NCI-H2171 (cell line): Measurements from ENCODE around the gene PSPC1.
A peak's percentile ranks its signal among the peaks of the same experiment; 100 is the strongest.
"Not testable (repeated sequence)": the region's sequence is repeated elsewhere in the genome, so short reads cannot be mapped to it uniquely, and the experiment has no call there.

Experiments
- DNase-seq: peaks from one replicate; lab custom pipeline; 2025; lab: John Stamatoyannopoulos, UW

The PSPC1 gene

GRCh38 chr13:19782727-19783682 is at the start of gene PSPC1:
Gene PSPC1 (minus strand): TSS chr13:19782945. CDS start chr13:19782757, 188 bp downstream.
- DNase-seq, result peak; percentile 70

GRCh38 chr13:19822673-19823072 is 39.9 kb upstream of the PSPC1 start:
- no peak for DNase-seq

GRCh38 chr13:19818223-19818842 is 35.6 kb upstream of the PSPC1 start:
- DNase-seq, result no peak

- DNase-seq, result no peak
Measured at GRCh38 chr13:19817510-19818158, 34.9 kb upstream of the PSPC1 start.

GRCh38 chr13:19817106-19817505 is 34.4 kb upstream of the PSPC1 start:
- DNase-seq, result no peak

- not testable (repeated sequence) for DNase-seq
Measured at GRCh38 chr13:19815842-19816241, 33.1 kb upstream of the PSPC1 start.

GRCh38 chr13:19810996-19811881 is 28.5 kb upstream of the PSPC1 start:
- DNase-seq, result no peak

GRCh38 chr13:19810151-19810550 is 27.4 kb upstream of the PSPC1 start:
- no peak for DNase-seq

GRCh38 chr13:19805765-19806164 is 23.0 kb upstream of the PSPC1 start:
- no peak for DNase-seq

- no peak for DNase-seq
Measured at GRCh38 chr13:19795956-19796355, 13.2 kb upstream of the PSPC1 start.

- no peak for DNase-seq
Measured at GRCh38 chr13:19794631-19795030, 11.9 kb upstream of the PSPC1 start.

- no peak for DNase-seq
Measured at GRCh38 chr13:19791953-19792537, 9.3 kb upstream of the PSPC1 start.

GRCh38 chr13:19782049-19782726 is 557 bp downstream of the PSPC1 start:
- DNase-seq, result no peak

GRCh38 chr13:19781526-19781925 is 1.2 kb downstream of the PSPC1 start:
- no peak for DNase-seq

- not testable (repeated sequence) for DNase-seq
Measured at GRCh38 chr13:19780753-19781418, 1.9 kb downstream of the PSPC1 start.

GRCh38 chr13:19772306-19772705 is 10.4 kb downstream of the PSPC1 start:
- no peak for DNase-seq

- DNase-seq, result no peak
Measured at GRCh38 chr13:19769854-19770253, 12.9 kb downstream of the PSPC1 start.

GRCh38 chr13:19767966-19768365 is 14.8 kb downstream of the PSPC1 start:
- DNase-seq, result no peak

- DNase-seq, result no peak
Measured at GRCh38 chr13:19766591-19766990, 16.2 kb downstream of the PSPC1 start.

- no peak for DNase-seq
Measured at GRCh38 chr13:19764237-19764636, 18.5 kb downstream of the PSPC1 start.
